Activated naive CD8-positive, alpha-beta T cell treated with anti-CD3 and anti-CD28 coated beads, Interleukin-2, amount 50 U/mL, for 24 hours (primary cell): ENCODE measurements around the gene ESPN.

Experiments
- ATAC-seq: fragments of 150-1000 bp; cut with Tn5 transposase; one replicate; pipeline ENCODE4 v1.10.0; 2021
- DNase-seq: peaks from one replicate; pipeline ENCODE4 v3.0.0; 2021
- H3K27ac Mint-ChIP-seq: one replicate; pipeline ENCODE4 v1.8.0; 2021; ENCODE audit warnings: mild to moderate bottlenecking, mixed read lengths
- H3K27me3 Mint-ChIP-seq: one replicate; pipeline ENCODE4 v1.8.0; 2021; ENCODE audit warnings: mixed read lengths
- H3K36me3 Mint-ChIP-seq: one replicate; pipeline ENCODE4 v1.8.0; 2021; ENCODE audit warnings: low read depth, mixed read lengths
- H3K4me1 Mint-ChIP-seq: one replicate; pipeline ENCODE4 v1.8.0; 2021; ENCODE audit warnings: mixed read lengths
- H3K4me3 Mint-ChIP-seq: one replicate; pipeline ENCODE4 v1.8.0; 2021; ENCODE audit warnings: mild to moderate bottlenecking, moderate library complexity, mixed read lengths
- H3K9me3 Mint-ChIP-seq: one replicate; pipeline ENCODE4 v1.8.0; 2021; ENCODE audit warnings: mixed read lengths

The ESPN gene

DNA sequence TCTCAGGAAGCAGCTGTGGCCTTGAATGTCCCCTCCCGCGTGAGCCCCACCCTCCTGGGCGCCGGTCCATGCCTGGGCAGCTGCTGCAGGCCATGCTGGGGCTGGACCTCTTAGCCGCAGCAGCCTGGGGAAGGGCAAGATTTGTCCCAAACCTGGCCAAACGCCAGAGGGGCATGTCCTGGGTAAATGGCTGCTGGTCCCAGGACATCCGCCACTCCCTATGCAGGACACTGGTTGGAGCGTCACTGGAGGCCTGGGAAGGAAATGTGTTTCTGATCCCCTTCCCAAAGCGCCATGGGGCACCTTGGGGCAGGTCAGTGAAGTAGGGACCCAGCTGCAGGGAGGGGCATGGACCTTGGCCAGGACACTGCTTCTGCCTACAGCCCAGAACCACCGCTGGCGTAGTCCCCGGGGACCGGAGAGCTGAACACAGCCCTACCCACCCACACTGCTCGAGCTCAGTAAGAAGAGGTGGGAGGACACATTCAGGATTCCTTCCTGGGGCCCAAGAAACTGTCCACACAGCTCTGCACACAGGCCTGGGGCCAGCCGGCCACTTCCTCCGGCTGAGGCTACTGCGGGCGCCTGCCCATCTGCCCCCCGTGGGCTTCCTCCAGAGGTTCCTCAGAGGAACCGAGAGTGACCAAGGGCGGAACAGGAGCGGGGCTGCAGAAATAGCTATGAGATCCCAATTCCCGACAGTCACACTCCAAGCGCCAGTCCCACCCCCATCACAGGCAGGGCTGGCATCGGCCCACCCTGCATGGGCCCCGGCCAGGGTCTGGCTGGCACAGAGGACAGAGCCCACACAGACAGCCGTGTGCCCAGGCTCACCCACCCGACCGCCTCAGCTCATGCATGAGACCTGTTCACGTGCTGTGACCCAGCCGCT lies 77.7 kb downstream of the ESPN start:
- Mint-ChIP-seq H3K27ac (no peak overlapping the region), H3K9me3 (no peaks in the 10 kb centered on the region), H3K36me3 (no peaks in the 10 kb centered on the region), H3K4me3 (no peak overlapping the region), H3K4me1 (peaks cover 7% of the 10 kb centered on the region), H3K27me3 (peaks cover 3% of the 10 kb centered on the region)
- no peak for DNase-seq
- no peak for ATAC-seq

GRCh38 chr1:6503884-6504602 lies 79.5 kb downstream of the ESPN start:
- Mint-ChIP-seq H3K27me3 (peaks cover 3% of the 10 kb centered on the region), H3K36me3 (no peaks in the 10 kb centered on the region), H3K4me3 (no peak overlapping the region), H3K27ac (no peak overlapping the region), H3K4me1 (no peaks in the 10 kb centered on the region), H3K9me3 (no peaks in the 10 kb centered on the region)
- DNase-seq (no peak), ATAC-seq (no peak)

DNA sequence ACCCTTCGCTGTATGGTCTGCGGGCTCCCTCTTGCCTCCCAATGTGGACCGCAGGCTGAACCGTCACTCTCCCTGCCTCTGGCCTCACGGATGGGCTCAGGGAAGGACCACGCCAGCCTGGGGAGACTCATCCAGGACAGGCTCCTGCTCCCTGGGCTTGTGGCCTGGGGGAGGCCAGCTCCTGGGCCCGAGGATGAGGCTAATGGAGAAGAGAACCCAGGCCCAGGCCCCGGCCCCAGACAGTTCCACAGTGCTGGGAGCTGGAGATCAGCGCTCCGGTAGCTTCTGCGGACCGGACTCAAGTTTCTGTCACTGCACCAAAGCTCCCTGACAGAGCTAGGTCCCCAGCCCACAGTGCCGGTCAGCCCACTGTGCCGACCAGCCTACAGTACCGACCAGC lies 80.3 kb downstream of the ESPN start:
- no peak for DNase-seq
- Mint-ChIP-seq H3K36me3 (no peaks in the 10 kb centered on the region), H3K4me1 (no peaks in the 10 kb centered on the region), H3K27me3 (peaks cover 3% of the 10 kb centered on the region), H3K4me3 (no peak overlapping the region), H3K9me3 (no peaks in the 10 kb centered on the region), H3K27ac (no peak overlapping the region)
- no peak for ATAC-seq

DNA sequence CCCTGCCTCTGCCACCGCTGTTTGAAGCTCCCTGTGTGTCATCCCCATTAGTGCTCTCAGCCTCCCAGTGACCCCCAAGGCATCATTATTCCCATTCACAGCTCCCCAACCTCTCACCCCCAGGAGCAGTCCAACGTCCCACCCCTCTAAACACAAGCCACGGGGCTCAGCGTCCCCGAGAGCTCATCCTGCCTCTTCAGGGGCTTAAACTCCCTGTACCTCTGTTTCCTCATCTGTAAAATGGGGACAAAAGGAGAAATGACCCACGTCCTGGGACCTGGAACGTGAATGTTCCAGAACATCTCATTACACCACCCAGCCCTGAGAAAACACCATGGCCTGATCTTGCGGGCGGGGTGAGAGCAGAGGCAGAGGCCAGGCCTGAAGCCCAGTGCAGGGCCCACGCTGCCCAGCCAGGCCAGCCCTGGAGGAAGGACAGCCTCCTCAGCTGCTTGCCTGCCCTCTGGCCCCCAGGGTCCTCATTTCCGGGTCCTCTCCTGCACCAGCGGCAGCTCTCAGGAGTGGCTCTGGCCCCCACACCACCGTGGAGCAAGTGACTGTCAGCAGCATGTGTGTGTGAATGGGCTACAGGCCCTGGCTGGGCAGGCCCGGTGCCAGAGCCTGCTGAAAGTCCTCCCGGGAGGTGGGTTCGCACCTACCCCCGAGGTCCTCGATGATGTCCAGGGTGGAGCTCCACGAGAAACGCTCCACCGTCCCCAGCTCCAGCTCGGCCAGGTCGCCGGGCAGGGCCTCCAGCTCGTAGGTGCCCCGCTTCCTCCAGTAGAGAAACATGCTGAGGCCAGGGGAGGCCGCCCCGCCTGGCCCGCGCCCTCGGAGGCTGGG lies 81.0 kb downstream of the ESPN start:
- H3K9me3 Mint-ChIP-seq, result no peaks in the 10 kb centered on the region
- H3K27me3 Mint-ChIP-seq, result peaks cover 3% of the 10 kb centered on the region
- H3K27ac Mint-ChIP-seq, result no peak overlapping the region
- H3K36me3 Mint-ChIP-seq, result no peaks in the 10 kb centered on the region
- H3K4me1 Mint-ChIP-seq, result no peaks in the 10 kb centered on the region
- no peak for ATAC-seq
- H3K4me3 Mint-ChIP-seq, result no peak overlapping the region
- no peak for DNase-seq

- Mint-ChIP-seq H3K27me3 (no peaks in the 10 kb centered on the region), H3K27ac (no peak overlapping the region)
These were observed 81.8 kb downstream of the ESPN start for GRCh38 chr1:6506210-6507036.

DNA sequence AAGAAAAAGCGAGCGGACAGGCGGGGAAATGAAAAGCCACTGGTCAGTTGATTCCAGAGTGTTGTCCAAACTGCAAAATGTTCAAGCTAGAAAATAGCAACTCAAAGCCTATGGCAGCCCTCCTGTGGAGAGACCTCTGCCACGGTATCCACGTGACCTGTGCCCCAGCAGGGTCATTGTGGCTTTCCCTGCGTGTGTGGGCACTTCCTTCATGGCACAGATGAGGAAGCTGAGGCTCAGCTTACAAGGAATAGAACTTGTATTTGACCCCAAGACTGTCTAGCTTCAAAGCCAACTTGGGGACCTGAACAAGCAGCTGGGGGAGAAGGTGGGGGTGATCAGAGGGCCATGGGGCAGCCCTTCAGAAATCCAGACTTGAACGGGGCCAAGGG lies 82.5 kb downstream of the ESPN start:
- DNase-seq, result no peak
- H3K9me3 Mint-ChIP-seq, result no peaks in the 10 kb centered on the region
- H3K36me3 Mint-ChIP-seq, result no peaks in the 10 kb centered on the region
- H3K4me3 Mint-ChIP-seq, result no peak overlapping the region
- H3K27ac Mint-ChIP-seq, result no peak overlapping the region
- H3K4me1 Mint-ChIP-seq, result no peaks in the 10 kb centered on the region
- no peaks in the 10 kb centered on the region for H3K27me3 Mint-ChIP-seq
- ATAC-seq, result no peak

More at GRCh38 chr1:6506210-6507036, 81.8 kb downstream of the ESPN start:
- ATAC-seq (no peak), DNase-seq (no peak)
- no peaks in the 10 kb centered on the region for H3K4me1 Mint-ChIP-seq
- H3K36me3 Mint-ChIP-seq, result no peaks in the 10 kb centered on the region
- no peaks in the 10 kb centered on the region for H3K9me3 Mint-ChIP-seq
- no peak overlapping the region for H3K4me3 Mint-ChIP-seq

DNA sequence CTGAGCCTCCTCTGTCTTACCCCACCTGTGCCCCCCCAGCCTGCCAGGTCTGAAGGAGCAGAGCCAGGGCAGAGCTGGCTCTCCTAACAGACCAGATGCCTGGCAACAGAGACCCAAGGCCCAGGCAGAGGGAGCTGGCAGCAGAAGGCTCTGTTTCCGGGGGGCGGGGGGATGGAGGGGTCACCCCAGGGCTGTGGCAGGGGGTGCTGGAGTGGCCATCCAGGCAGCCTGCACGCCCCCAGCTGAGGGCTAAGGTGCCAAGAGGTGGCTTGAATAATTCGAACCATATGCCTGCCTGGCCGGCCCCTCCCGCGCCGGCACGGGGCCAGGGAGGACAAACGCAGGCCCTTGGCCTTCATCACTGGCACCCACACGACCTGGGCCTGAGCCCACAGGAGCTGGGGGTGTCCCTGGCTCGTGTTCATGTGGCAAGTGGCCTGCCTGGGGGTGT lies 82.9 kb downstream of the ESPN start:
- Mint-ChIP-seq H3K4me1 (no peaks in the 10 kb centered on the region), H3K27me3 (no peaks in the 10 kb centered on the region), H3K27ac (no peak overlapping the region), H3K9me3 (no peaks in the 10 kb centered on the region), H3K36me3 (no peaks in the 10 kb centered on the region), H3K4me3 (no peak overlapping the region)
- ATAC-seq, result no peak
- no peak for DNase-seq

- no peak overlapping the region for H3K4me3 Mint-ChIP-seq
- H3K27me3 Mint-ChIP-seq, result no peaks in the 10 kb centered on the region
- no peaks in the 10 kb centered on the region for H3K9me3 Mint-ChIP-seq
- H3K4me1 Mint-ChIP-seq, result no peaks in the 10 kb centered on the region
- H3K27ac Mint-ChIP-seq, result no peak overlapping the region
- ATAC-seq (no peak), DNase-seq (no peak)
- H3K36me3 Mint-ChIP-seq, result no peaks in the 10 kb centered on the region
These were observed 83.7 kb downstream of the ESPN start for GRCh38 chr1:6508154-6508815.

GRCh38 chr1:6508816-6509189 lies 84.2 kb downstream of the ESPN start:
- DNase-seq, result no peak
- Mint-ChIP-seq H3K9me3 (no peaks in the 10 kb centered on the region), H3K27me3 (no peaks in the 10 kb centered on the region), H3K4me1 (no peaks in the 10 kb centered on the region), H3K4me3 (no peak overlapping the region), H3K27ac (no peak overlapping the region), H3K36me3 (no peaks in the 10 kb centered on the region)
- no peak for ATAC-seq

GRCh38 chr1:6509220-6509918 lies 84.8 kb downstream of the ESPN start:
- ATAC-seq, result no peak
- Mint-ChIP-seq H3K27me3 (no peaks in the 10 kb centered on the region), H3K36me3 (no peaks in the 10 kb centered on the region), H3K4me1 (no peaks in the 10 kb centered on the region), H3K27ac (no peak overlapping the region), H3K4me3 (no peak overlapping the region), H3K9me3 (no peaks in the 10 kb centered on the region)
- no peak for DNase-seq

- no peak overlapping the region for H3K27ac Mint-ChIP-seq
- H3K9me3 Mint-ChIP-seq, result no peaks in the 10 kb centered on the region
- ATAC-seq (no peak), DNase-seq (no peak)
- no peaks in the 10 kb centered on the region for H3K4me1 Mint-ChIP-seq
- no peak overlapping the region for H3K4me3 Mint-ChIP-seq
- H3K36me3 Mint-ChIP-seq, result no peaks in the 10 kb centered on the region
- no peaks in the 10 kb centered on the region for H3K27me3 Mint-ChIP-seq
These were observed 85.3 kb downstream of the ESPN start for GRCh38 chr1:6509919-6510291.

- Mint-ChIP-seq H3K4me1 (no peaks in the 10 kb centered on the region), H3K9me3 (no peaks in the 10 kb centered on the region), H3K4me3 (no peak overlapping the region), H3K27me3 (no peaks in the 10 kb centered on the region), H3K27ac (no peak overlapping the region), H3K36me3 (no peaks in the 10 kb centered on the region)
- ATAC-seq, result no peak
- no peak for DNase-seq
These were observed 85.9 kb downstream of the ESPN start for GRCh38 chr1:6510493-6510892.
